NCI-H1417 (cell line): ENCODE measurements around the gene DES.
"Not testable (repeated sequence)": the region's sequence is repeated elsewhere in the genome, so short reads cannot be mapped to it uniquely, and the experiment has no call there.

Experiments used
- DNase-seq, 3 experiments: peaks; one replicate each; lab custom pipeline; 2025; lab: John Stamatoyannopoulos, UW

DES gene

GRCh38 chr2:219418155-219419011 is at the start of gene DES:
DES (plus strand) TSS chr2:219418377; CDS start chr2:219418463, 86 bp downstream.
- peak in 2 of 3 experiments; percentile 63 to 71 for DNase-seq

GRCh38 chr2:219368690-219369191 is 49.4 kb upstream of the DES start:
- DNase-seq: peak in 1 of 3 experiments; percentile 6

- DNase-seq: no peak
Observed at GRCh38 chr2:219369447-219369861, 48.7 kb upstream of the DES start.

GRCh38 chr2:219378163-219378851 is 39.9 kb upstream of the DES start:
- no peak for DNase-seq

GRCh38 chr2:219380926-219381325 is 37.3 kb upstream of the DES start:
- DNase-seq: no peak

- DNase-seq: no peak
Observed at GRCh38 chr2:219381448-219381847, 36.7 kb upstream of the DES start.

GRCh38 chr2:219384083-219384713 is 34.0 kb upstream of the DES start:
- DNase-seq: no peak

- DNase-seq: no peak
Observed at GRCh38 chr2:219384859-219385258, 33.3 kb upstream of the DES start.

- no peak for DNase-seq
Observed at GRCh38 chr2:219385958-219386520, 32.1 kb upstream of the DES start.

GRCh38 chr2:219386532-219387280 is 31.5 kb upstream of the DES start:
- peak in 2 of 3 experiments; percentile 19 to 57 for DNase-seq

GRCh38 chr2:219387306-219388120 is 30.7 kb upstream of the DES start, which contains the start of gene DNPEP:
DNPEP (minus strand) TSS chr2:219387912; CDS start chr2:219387794, 118 bp downstream.
- peak; percentile 78 to 93 (median 87) for DNase-seq

GRCh38 chr2:219388121-219388906 is 29.9 kb upstream of the DES start:
- peak; percentile 83 to 95 (median 89) for DNase-seq

- no peak for DNase-seq
Observed at GRCh38 chr2:219388907-219389156, 29.3 kb upstream of the DES start.

- DNase-seq: no peak
Observed at GRCh38 chr2:219392754-219393153, 25.4 kb upstream of the DES start.

- not testable (repeated sequence) for DNase-seq
Observed at GRCh38 chr2:219395056-219395455, 23.1 kb upstream of the DES start.

GRCh38 chr2:219395609-219396008 is 22.6 kb upstream of the DES start:
- no peak for DNase-seq

- no peak for DNase-seq
Observed at GRCh38 chr2:219396863-219397457, 21.2 kb upstream of the DES start.

- DNase-seq: peak in 2 of 3 experiments; percentile 39 to 63
Observed at GRCh38 chr2:219398721-219399363, 19.3 kb upstream of the DES start.
